ENCODE data around the gene HDAC5.
A peak's percentile ranks its signal among the peaks of the same experiment; 100 is the strongest.

The HDAC5 gene

GRCh38 chr17:44110011-44110686 is 13.3 kb downstream of the HDAC5 start:
- TF ChIP-seq CTCF (IDR thresholded peaks at IDR 0.05; ENCODE audit: insufficient read depth, low read depth, low read length, missing control alignments) = no peak
- DNase-seq (ENCODE audit: low read depth) = no peak
- peak overlapping the region; percentile 29 for H3K4me3 ChIP-seq (ENCODE audit: low read length)

DNA sequence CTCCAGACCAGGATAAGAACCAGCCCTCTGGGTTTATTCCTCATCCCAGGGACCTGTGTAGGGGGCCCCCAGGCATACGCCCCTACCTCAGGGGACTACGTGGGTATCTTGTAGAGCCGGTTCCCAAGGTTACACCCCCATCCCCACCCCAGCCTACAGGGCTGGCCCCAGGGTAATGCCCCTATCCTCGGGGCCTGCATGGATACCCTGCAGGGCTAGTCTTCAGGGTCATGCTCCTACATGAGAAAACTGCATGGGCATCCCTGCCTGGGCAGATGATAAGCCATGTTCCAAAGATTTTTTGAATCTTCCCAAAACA is 14.2 kb downstream of the HDAC5 start:
- no peak for DNase-seq (ENCODE audit: low read depth)
- H3K4me3 ChIP-seq (ENCODE audit: low read length) = no peak overlapping the region
- TF ChIP-seq CTCF (IDR thresholded peaks at IDR 0.05; ENCODE audit: insufficient read depth, low read depth, low read length, missing control alignments) = no peak

- no peak for DNase-seq (ENCODE audit: low read depth)
- H3K4me3 ChIP-seq (ENCODE audit: low read length) = no peak overlapping the region
These were observed 14.8 kb downstream of the HDAC5 start for GRCh38 chr17:44108440-44109311.

DNA sequence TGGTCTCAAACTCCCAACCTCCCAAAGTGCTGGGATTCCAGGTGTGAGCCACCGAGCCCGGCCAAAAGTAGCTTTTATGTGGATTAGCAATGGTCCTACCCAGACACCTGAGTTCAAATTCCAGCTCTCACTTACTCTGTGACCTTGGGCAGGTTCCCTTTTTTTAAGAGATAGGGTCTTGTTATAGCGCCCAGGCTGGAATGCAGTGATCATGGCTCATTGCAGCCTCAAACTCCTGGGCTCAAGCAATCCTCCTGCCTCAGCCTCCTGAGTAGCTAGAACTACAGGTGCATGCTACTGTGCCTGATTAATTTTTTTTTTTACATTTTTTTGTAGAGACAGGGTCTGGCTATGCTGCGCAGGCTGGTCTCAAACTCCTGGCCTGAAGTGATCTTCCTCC is 16.6 kb downstream of the HDAC5 start:
- no peak for TF ChIP-seq CTCF (IDR thresholded peaks at IDR 0.05; ENCODE audit: insufficient read depth, low read depth, low read length, missing control alignments)
- no peak for DNase-seq (ENCODE audit: low read depth)
- H3K4me3 ChIP-seq (ENCODE audit: low read length) = no peak overlapping the region

More at GRCh38 chr17:44108440-44109311, 14.8 kb downstream of the HDAC5 start:
- no peak for TF ChIP-seq CTCF (IDR thresholded peaks at IDR 0.05; ENCODE audit: insufficient read depth, low read depth, low read length, missing control alignments)

DNA sequence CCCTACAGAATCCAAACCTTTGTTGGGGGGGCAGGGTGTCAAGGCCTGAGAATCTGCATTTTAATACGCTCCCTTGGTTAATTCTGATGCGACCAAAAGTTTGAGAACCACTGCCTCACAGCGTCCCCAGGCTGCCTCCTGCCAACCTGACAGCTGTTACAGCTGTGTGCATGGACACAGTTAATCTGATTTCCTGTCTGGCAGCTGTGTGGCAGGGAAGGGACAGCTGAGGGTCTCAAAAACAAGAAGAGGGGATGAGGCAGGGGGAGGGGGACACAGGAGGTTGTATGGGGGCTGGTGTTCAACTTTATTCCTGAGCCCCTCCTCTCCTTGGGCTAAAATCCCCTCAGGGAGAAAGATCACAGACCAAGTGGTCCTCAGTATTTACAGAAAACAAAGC is 17.5 kb downstream of the HDAC5 start:
- DNase-seq (ENCODE audit: low read depth) = no peak

DNA sequence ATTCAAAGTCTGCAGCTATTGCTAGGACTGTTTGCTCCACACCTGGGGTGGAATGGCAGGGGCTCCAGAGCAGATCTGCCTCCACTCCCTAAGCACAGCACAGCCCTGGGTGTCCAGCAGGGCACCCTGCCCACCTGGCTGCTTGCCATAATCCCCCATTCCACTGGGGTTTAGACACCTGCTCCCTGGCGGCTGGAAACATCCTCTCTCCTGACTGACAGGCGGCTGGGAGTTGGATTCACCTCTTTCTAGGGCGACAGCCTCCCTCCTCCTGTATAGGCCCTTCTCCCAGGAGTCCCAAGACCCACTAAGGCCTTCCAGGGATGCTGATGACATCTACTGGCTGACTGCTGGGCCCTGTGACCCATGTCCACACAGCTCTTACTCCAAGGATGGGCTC is 18.0 kb downstream of the HDAC5 start:
- DNase-seq (ENCODE audit: low read depth) = no peak
- no peak for TF ChIP-seq CTCF (IDR thresholded peaks at IDR 0.05; ENCODE audit: insufficient read depth, low read depth, low read length, missing control alignments)
- no peak overlapping the region for H3K4me3 ChIP-seq (ENCODE audit: low read length)

More for the DNA sequence above, 17.5 kb downstream of the HDAC5 start:
- TF ChIP-seq CTCF (IDR thresholded peaks at IDR 0.05; ENCODE audit: insufficient read depth, low read depth, low read length, missing control alignments) = no peak
- H3K4me3 ChIP-seq (ENCODE audit: low read length) = no peak overlapping the region

Data from epithelial cell of esophagus (primary cell).